GM12892 (cell line): ENCODE measurements around the gene TBC1D17. TPM values are rescaled to one million over a fixed set of nuclear protein-coding genes. Genes with fewer than 3 reads are reported as not detected.

Source experiments
- DNase-seq: peaks from one replicate; pipeline ENCODE4 v3.0.0; 2011; ENCODE audit not compliant: insufficient read length
- FAIRE-seq: peaks from 2 replicates; lab custom pipeline; 2011; peaks lifted over from hg19 to GRCh38; lab: Jason Lieb, UNC
- POLR2A ChIP-seq: IDR thresholded peaks from 2 replicates; pipeline ENCODE4 v1.6.1; 2011; ENCODE audit warnings: low read depth, low read length, control low read depth
- POLR2AphosphoS5 ChIP-seq: IDR thresholded peaks from 2 replicates; pipeline ENCODE4 v1.6.1; 2011; ENCODE audit warnings: low read depth, low read length, control low read depth
- TAF1 ChIP-seq: IDR thresholded peaks from 2 replicates; pipeline ENCODE4 v1.6.1; 2011; ENCODE audit warnings: low read depth, mild to moderate bottlenecking, control low read depth, low read length, borderline replicate concordance
- polyA plus RNA-seq: library from polyadenylated mRNA; unstranded; fragments of >200 nt; gene quantifications from one replicate; pipeline ENCODE4 v1.2.1, GENCODE V29; 2012; ENCODE audit warnings: missing spikeins, inconsistent platforms; ENCODE audit not compliant: missing spikeins

TBC1D17 gene
- polyA plus RNA-seq: 31.9 TPM

DNA sequence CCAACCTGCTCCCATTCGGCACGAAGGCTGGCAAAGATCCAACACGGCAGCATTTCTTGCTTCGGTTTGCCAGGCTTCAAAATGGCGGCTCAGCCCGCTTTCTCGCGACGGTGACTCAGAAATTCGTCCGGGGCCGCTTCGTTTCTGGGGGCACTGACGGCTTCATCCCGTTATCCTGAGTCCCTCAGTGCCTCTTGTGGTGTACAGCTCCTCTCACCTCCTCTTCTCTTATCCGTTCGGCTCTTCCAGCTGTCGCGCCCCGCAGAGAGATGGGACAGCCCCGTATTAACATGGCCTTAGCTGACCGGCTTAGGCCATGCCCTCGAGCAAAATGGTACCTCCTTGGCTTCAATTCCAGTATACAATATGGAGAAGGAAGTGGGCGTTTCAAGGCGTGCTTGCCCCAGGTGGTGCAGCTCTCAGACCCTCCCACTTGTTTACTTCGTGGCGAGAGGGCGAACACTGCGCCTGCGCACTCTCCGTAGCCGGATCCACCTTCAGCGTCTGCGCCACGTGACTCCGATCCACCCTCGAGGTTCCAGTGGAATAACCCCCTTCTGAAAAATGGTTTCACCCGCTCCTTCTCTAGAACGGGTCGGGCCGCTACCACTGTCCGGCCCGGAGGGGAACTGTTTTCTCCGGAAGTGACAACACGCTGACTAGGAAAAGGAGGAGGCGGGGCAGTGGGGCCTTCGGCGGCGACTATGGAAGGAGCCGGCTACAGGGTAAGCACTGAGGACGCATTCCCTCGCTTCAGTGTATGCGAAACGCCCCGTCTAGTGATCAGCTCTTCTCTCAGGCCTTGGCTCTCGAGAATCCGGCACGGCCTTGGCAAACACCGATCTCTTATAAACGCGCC lies at the start of gene TBC1D17, which contains the start of gene AKT1S1:
Gene TBC1D17, plus strand, starts transcription at position 683 of the 859 bp plus-strand sequence. Its CDS starts 22 bp downstream, at position 705.
Gene AKT1S1, minus strand, starts transcription at position 336 of the 859 bp plus-strand sequence. CDS start 4,060 bp downstream, outside the sequence.
- TF ChIP-seq TAF1 (no peak), POLR2A (peak; percentile 57)
- peak; percentile 99 for FAIRE-seq
- DNase-seq: peak; percentile 96

GRCh38 chr19:49829200-49829599 lies 48.3 kb upstream of the TBC1D17 start:
- no peak for TF ChIP-seq TAF1
- no peak for TF ChIP-seq POLR2A
- no peak for TF ChIP-seq POLR2AphosphoS5
- FAIRE-seq: no peak
- no peak for DNase-seq

DNA sequence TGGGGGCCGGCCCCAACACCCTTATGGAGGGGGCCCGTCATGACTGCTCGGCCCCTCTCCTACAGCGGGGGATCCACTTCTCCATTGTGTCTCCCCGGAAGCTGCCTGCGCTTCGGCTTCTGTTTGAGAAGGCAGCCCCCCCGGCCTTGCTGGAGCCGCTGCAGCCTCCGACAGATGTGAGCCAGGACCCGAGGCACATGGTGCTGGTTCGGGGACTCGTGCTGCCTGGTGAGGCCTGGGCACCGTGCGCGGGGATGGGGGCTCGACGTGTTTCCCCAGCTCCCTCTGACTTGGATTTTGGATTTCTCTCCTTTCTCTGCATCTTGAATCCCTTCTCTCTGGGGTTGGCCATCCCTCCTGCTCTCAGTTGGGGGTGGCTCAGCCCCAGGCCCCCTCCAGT lies 47.8 kb upstream of the TBC1D17 start:
- FAIRE-seq: no peak
- TF ChIP-seq TAF1 (no peak), POLR2AphosphoS5 (no peak), POLR2A (no peak)

DNA sequence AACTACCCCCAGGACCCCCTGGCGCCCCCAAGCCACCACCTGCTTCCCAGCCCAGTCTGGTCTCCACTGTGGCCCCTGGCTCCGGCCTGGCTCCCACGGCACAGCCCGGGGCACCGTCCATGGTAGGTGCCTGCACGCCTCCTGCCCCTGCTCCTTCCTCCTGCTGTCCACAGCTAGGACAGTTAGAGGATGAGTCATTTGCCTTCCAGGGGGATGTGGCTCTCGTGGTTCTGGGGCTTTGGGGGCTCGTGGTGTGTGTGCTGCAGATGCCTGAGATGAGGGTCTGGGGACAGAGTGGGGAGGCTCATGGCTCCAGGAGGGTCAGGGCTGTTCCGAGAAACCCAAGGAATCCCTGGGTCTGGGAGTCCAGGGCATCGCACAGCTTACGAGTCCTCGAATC lies 46.7 kb upstream of the TBC1D17 start:
- FAIRE-seq: no peak
- TF ChIP-seq POLR2AphosphoS5: no peak
- no peak for DNase-seq

More for the DNA sequence above, 47.8 kb upstream of the TBC1D17 start:
- no peak for DNase-seq

DNA sequence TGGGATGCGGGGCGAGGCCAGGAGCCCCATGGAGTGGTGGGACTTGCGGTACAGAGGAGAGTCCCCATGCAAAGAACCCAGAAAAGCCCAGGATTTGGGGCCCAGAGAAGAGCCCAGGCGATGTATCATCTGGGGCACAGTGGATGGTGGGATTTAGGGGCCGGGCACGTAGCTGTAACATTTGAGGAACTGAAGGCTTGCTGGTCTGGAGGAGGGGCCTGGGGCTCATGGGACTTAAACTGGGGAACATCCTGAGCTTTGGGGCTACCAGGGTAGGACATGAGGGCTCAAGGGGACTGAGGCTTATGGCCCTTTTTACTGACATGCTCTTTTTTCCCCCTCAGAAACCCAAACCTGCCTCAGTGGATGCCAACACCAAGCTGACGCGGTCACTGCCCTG lies 45.9 kb upstream of the TBC1D17 start:
- TF ChIP-seq POLR2AphosphoS5 (no peak), POLR2A (no peak), TAF1 (no peak)
- FAIRE-seq: no peak

DNA sequence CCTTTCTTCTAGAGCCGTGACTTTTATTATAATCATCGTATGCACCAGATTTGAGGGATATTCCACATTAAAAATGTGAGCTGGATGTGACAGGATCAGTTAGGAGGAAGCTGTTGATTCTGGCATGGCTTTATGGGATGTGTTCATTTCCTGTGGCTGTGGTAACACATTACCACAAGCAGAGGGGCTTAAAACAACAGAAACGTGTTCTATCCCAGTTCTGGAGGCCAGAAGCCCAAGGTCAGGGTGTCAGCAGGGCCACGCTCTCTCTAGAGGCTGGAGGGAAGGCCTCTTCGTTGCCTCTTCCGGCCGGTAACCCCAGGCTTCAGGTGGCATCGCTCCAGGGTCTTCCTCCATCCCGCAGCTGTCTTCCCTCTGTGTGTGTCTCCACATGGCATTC lies 44.9 kb upstream of the TBC1D17 start:
- DNase-seq (no peak), FAIRE-seq (no peak)
- TF ChIP-seq POLR2A (no peak), POLR2AphosphoS5 (no peak), TAF1 (no peak)

More for the DNA sequence above, 45.9 kb upstream of the TBC1D17 start:
- no peak for DNase-seq

GRCh38 chr19:49833599-49833998 lies 43.9 kb upstream of the TBC1D17 start:
- no peak for TF ChIP-seq POLR2AphosphoS5
- no peak for TF ChIP-seq POLR2A
- TF ChIP-seq TAF1: no peak
- FAIRE-seq (no peak), DNase-seq (no peak)

- TF ChIP-seq POLR2AphosphoS5 (no peak), TAF1 (no peak), POLR2A (no peak)
- no peak for DNase-seq
- FAIRE-seq: no peak
Measured at GRCh38 chr19:49835562-49835961, 41.9 kb upstream of the TBC1D17 start.

- TF ChIP-seq POLR2AphosphoS5 (no peak), POLR2A (no peak), TAF1 (no peak)
- DNase-seq (no peak), FAIRE-seq (no peak)
Measured at GRCh38 chr19:49836176-49837008, 41.1 kb upstream of the TBC1D17 start.

- TF ChIP-seq TAF1: no peak
- no peak for TF ChIP-seq POLR2A
- no peak for FAIRE-seq
- DNase-seq: no peak
Measured at GRCh38 chr19:49837009-49837310, 40.5 kb upstream of the TBC1D17 start.

DNA sequence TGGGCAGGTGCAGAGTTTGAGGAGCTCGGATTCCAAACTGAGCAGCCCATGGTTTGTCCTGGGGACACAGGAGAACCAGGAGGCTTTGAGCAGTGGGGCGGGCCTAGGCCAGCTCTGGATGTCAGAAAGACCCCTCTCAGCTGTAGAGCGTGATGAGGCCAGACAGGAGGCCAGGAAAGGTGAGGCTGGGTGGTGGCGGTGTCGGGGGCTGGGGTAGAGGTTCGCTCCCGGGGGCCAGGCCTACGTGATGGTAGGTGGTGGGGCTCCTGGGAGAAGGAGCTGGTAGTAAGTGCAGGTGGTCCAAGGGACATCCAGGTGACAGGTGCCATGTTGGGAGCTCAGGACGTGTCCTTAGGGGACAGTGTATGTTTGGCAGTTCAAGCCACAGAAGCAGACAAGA lies 40.1 kb upstream of the TBC1D17 start:
- FAIRE-seq (no peak), DNase-seq (no peak)
- TF ChIP-seq TAF1: no peak
- TF ChIP-seq POLR2A: no peak
- TF ChIP-seq POLR2AphosphoS5: no peak

DNA sequence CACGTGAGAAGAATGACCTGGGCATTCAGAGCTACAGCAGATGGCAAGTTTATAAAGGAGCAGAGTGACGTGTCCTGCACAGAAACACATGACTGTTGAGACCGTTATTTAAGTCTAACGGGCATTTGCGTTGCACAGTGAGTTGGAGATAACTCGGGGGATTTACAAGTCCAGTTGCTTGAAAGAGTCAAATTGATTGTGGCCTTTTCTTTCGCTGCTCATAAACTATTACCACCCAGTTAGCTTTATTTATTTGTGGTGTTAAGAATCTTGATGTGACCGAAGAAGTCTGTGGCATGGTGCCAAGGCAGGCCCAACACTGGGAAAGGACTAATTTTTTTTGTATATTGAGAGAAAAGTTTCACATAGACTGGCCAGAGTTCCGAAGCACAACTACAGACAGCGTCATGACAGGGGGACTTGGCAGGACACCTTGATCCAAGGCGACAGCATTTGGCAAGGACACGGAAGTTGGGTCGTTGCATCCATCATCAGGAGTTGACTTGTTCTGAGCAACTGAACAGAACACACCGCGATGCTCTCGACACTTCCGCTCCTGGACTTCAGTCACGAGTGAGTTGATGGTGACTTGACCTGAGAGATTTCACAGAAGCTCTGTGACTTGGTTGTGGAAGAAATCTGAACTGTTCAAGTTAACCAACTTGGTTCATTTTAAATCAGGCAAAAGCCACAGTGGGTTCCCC lies 38.5 kb upstream of the TBC1D17 start:
- no peak for TF ChIP-seq POLR2AphosphoS5
- no peak for TF ChIP-seq TAF1
- no peak for TF ChIP-seq POLR2A
- DNase-seq (no peak), FAIRE-seq (no peak)
